B cell (primary cell): ENCODE data around the gene GRIK3. TPM values are rescaled to one million over a fixed set of nuclear protein-coding genes. Genes with fewer than 3 reads are reported as not detected.

Experiments used
- ATAC-seq: fragments of 200-7000 bp; cut with Tn5 transposase; one replicate; pipeline ENCODE4 v1.10.0; 2021; ENCODE audit warnings: low read depth, mild to moderate bottlenecking, moderate number of reproducible peaks, moderate library complexity
- CTCF ChIA-PET: fragments of 350-600 bp; sonication (Branson Sonifier 250); formaldehyde crosslinking; loops from one replicate; lab custom pipeline; 2021; ENCODE audit warnings: antibody characterized with exemption, inconsistent platforms; lab: Charles Lee
- POLR2A ChIA-PET: fragments of 350-600 bp; sonication (Branson Sonifier 250); formaldehyde crosslinking; loops from one replicate; lab custom pipeline; 2021; ENCODE audit warnings: antibody characterized with exemption; lab: Charles Lee
- DNase-seq: peaks from one replicate; pipeline ENCODE4 v3.0.0; 2013
- H2AFZ ChIP-seq: 2 replicates; pipeline ENCODE4 v1.6.1; 2012; ENCODE audit warnings: mild to moderate bottlenecking, low read depth, low read length; ENCODE audit not compliant: insufficient read depth, poor library complexity, severe bottlenecking
- H3K27ac ChIP-seq, 2 donors: 1 replicate in 1 of 2; 2 replicates in 1 of 2; pipeline ENCODE4 v1.5.1; 2012 to 2013; ENCODE audit warnings: low read length in 2 of 2, mild to moderate bottlenecking in 2 of 2, moderate library complexity in 1 of 2
- H3K27me3 ChIP-seq, 4 experiments: fragments of 200-600 bp in 1 of 4; sonication (generic) in 1 of 4; replicated peaks in 1 of 4; 1 replicate in 2 of 4; 2 replicates in 2 of 4; pipeline versions ENCODE4 v1.6.1 to v1.7.0; 2013 to 2016; ENCODE audit warnings: low read length in 3 of 4, mild to moderate bottlenecking in 2 of 4, mixed read lengths in 1 of 4, moderate library complexity in 1 of 4; ENCODE audit not compliant: insufficient read depth in 4 of 4, control insufficient read depth in 3 of 4; ENCODE audit errors: control extremely low read depth in 1 of 4
- H3K36me3 ChIP-seq, 2 experiments: replicated peaks in 1 of 2; 1 replicate in 1 of 2; 2 replicates in 1 of 2; pipeline versions ENCODE4 v1.6.1 to v1.7.1; 2013; ENCODE audit warnings: low read length in 1 of 2; ENCODE audit not compliant: insufficient read depth in 2 of 2, control insufficient read depth in 1 of 2; ENCODE audit errors: control extremely low read depth in 1 of 2, extremely low read depth in 1 of 2
- H3K4me1 ChIP-seq, 2 donors: fragments of 200-600 bp in 1 of 2; sonication (generic) in 1 of 2; 1 replicate in 1 of 2; 2 replicates in 1 of 2; pipeline versions ENCODE4 v1.5.1 to v1.6.1; 2013 to 2017; ENCODE audit warnings: low read length in 2 of 2; ENCODE audit not compliant: control insufficient read depth in 2 of 2, insufficient read depth in 2 of 2
- H3K4me2 ChIP-seq: replicated peaks from 2 replicates; pipeline ENCODE3; 2012; ENCODE audit warnings: mild to moderate bottlenecking, low read depth, low read length; ENCODE audit not compliant: poor library complexity, severe bottlenecking
- H3K4me3 ChIP-seq, 5 experiments: fragments of 200-600 bp in 1 of 5; sonication (generic) in 1 of 5; 1 replicate in 3 of 5; 2 replicates in 2 of 5; pipeline versions ENCODE4 v1.5.1 to v1.7.0; 2011 to 2016; ENCODE audit warnings: low read length in 4 of 5, mild to moderate bottlenecking in 4 of 5, low read depth in 2 of 5, control low read depth in 1 of 5, moderate library complexity in 1 of 5; ENCODE audit not compliant: insufficient read depth in 1 of 5; ENCODE audit errors: control extremely low read depth in 1 of 5, extremely low read depth in 1 of 5
- H3K79me2 ChIP-seq: fragments of 200-600 bp; sonication (generic); one replicate; pipeline ENCODE4 v1.6.0; 2016; ENCODE audit warnings: low read length; ENCODE audit not compliant: control insufficient read depth, insufficient read depth
- H3K9ac ChIP-seq: fragments of 200-600 bp; sonication (generic); 2 replicates; pipeline ENCODE4 v1.6.1; 2017; ENCODE audit warnings: mild to moderate bottlenecking, low read length, moderate library complexity
- H3K9me3 ChIP-seq, 3 donors: one replicate each; pipeline versions ENCODE4 v1.6.1 to v1.7.1; 2013; ENCODE audit warnings: low read length in 2 of 3; ENCODE audit not compliant: control insufficient read depth in 2 of 3, insufficient read depth in 1 of 3; ENCODE audit errors: control extremely low read depth in 1 of 3
- H4K20me1 ChIP-seq: 2 replicates; pipeline ENCODE4 v1.6.0; 2012; ENCODE audit warnings: mild to moderate bottlenecking, low read length; ENCODE audit not compliant: insufficient read depth, control insufficient read depth, poor library complexity, severe bottlenecking
- H3K27ac Mint-ChIP-seq: one replicate; pipeline ENCODE4 v1.8.0; 2021; ENCODE audit warnings: mixed read lengths
- H3K27me3 Mint-ChIP-seq: one replicate; pipeline ENCODE4 v1.8.0; 2021; ENCODE audit warnings: mixed read lengths
- H3K4me1 Mint-ChIP-seq: one replicate; pipeline ENCODE4 v1.8.0; 2021; ENCODE audit warnings: mixed read lengths
- H3K4me3 Mint-ChIP-seq: one replicate; pipeline ENCODE4 v1.8.0; 2021; ENCODE audit warnings: mixed read lengths
- H3K9me3 Mint-ChIP-seq: one replicate; pipeline ENCODE4 v1.8.0; 2022; ENCODE audit warnings: mixed read lengths; ENCODE audit not compliant: insufficient read depth
- CTCF ChIP-seq: fragments of 200-600 bp; IDR thresholded peaks from one replicate; pipeline ENCODE4 v1.8.0; 2022; ENCODE audit warnings: antibody characterized with exemption, mild to moderate bottlenecking
- EZH2 ChIP-seq: IDR thresholded peaks from 2 replicates; pipeline ENCODE4 v1.6.1; 2012; ENCODE audit warnings: borderline replicate concordance, low read depth, mild to moderate bottlenecking, moderate library complexity, low read length; ENCODE audit not compliant: insufficient read depth, poor library complexity, severe bottlenecking
- WGBS: methylation state at CpG from one replicate; pipeline ENCODE4 v1.1.5; 2013; ENCODE audit warnings: missing lambda C conversion rate; ENCODE audit not compliant: insufficient coverage; 5-methylcytosine and 5-hydroxymethylcytosine counted together
- intact Hi-C: fragments of 100-400 bp; cut with micrococcal nuclease; formaldehyde crosslinking; loops from one replicate; pipeline ENCODE4 v1.10.0; 2022
- polyA plus RNA-seq: library from polyadenylated mRNA; depleted of rRNA; stranded (reverse); fragments of >200 nt; gene quantifications from 2 replicates; pipeline ENCODE4 v1.2.3, GENCODE V29; 2012
- total RNA-seq, 2 donors: library from RNA; stranded (reverse); fragments of 120-200 nt in 1 of 2; gene quantifications; 1 replicate in 1 of 2; 2 replicates in 1 of 2; pipeline versions ENCODE4 v1.2.3 to v1.2.4, GENCODE V29; 2013 to 2022

Gene GRIK3
- total and polyA plus RNA-seq, 2 donors (not counting 1 experiment from before 2014, with no cell fraction given): 0.12 to 1.5 TPM

- ChIA-PET POLR2A (no interaction called here), CTCF (no interaction called here)
- Histone ChIP-seq H3K4me3 (no peak overlapping the region), H3K9ac (no peak overlapping the region), H3K27me3 (no peaks in the 10 kb centered on the region), H3K4me1 (no peaks in the 10 kb centered on the region), H3K9me3 (peaks cover 0 to 6% (median 0%) of the 10 kb centered on the region in 3 donors), H3K36me3 (no peaks in the 10 kb centered on the region), H2AFZ (no peak overlapping the region), H3K27ac (no peak overlapping the region), H4K20me1 (no peaks in the 10 kb centered on the region), H3K4me2 (no peak overlapping the region), H3K79me2 (no peaks in the 10 kb centered on the region)
- ATAC-seq (no peak), DNase-seq (no peak)
- Mint-ChIP-seq H3K9me3 (no peaks in the 10 kb centered on the region), H3K27me3 (peaks cover 17% of the 10 kb centered on the region), H3K27ac (no peak overlapping the region), H3K4me3 (no peak overlapping the region), H3K4me1 (no peaks in the 10 kb centered on the region)
- intact Hi-C loops: no loop called here
- TF ChIP-seq CTCF (no peak), EZH2 (no peak)
- 32% methylated on average over 2 of the region's 2 CpGs for WGBS
These were observed 269.5 kb downstream of the GRIK3 start for GRCh38 chr1:36764798-36765197.

- no peaks in the 10 kb centered on the region for H3K4me1 Mint-ChIP-seq
- Histone ChIP-seq H3K4me3 (no peak overlapping the region), H3K27me3 (no peaks in the 10 kb centered on the region), H4K20me1 (no peaks in the 10 kb centered on the region), H3K79me2 (no peaks in the 10 kb centered on the region), H3K9ac (no peak overlapping the region), H3K9me3 (peaks cover 0 to 8% (median 0%) of the 10 kb centered on the region in 3 donors), H3K27ac (no peak overlapping the region), H3K4me1 (no peaks in the 10 kb centered on the region), H3K4me2 (no peak overlapping the region), H3K36me3 (no peaks in the 10 kb centered on the region), H2AFZ (no peak overlapping the region)
- no peak overlapping the region for H3K27ac Mint-ChIP-seq
- H3K27me3 Mint-ChIP-seq: peaks cover 7% of the 10 kb centered on the region
- intact Hi-C loops: no loop called here
- no peak for DNase-seq
- TF ChIP-seq CTCF: no peak
- no peak for TF ChIP-seq EZH2
- H3K9me3 Mint-ChIP-seq: no peaks in the 10 kb centered on the region
- 100% methylated on average over 9 of the region's 10 CpGs for WGBS
- ChIA-PET CTCF (no interaction called here), POLR2A (no interaction called here)
- no peak overlapping the region for H3K4me3 Mint-ChIP-seq
- ATAC-seq: no peak
These were observed 270.5 kb downstream of the GRIK3 start for GRCh38 chr1:36763771-36764170.
